SH-SY5Y (cell line): Measurements from ENCODE around the gene CPB2.

Experiments used
- GATA2 ChIP-seq: IDR thresholded peaks from 2 replicates; pipeline ENCODE4 v1.6.1; 2011; ENCODE audit warnings: mild to moderate bottlenecking, low read depth, low read length
- GATA3 ChIP-seq: IDR thresholded peaks from 2 replicates; pipeline ENCODE4 v1.6.1; 2011; ENCODE audit warnings: low read depth, mild to moderate bottlenecking, low read length, moderate library complexity

- TF ChIP-seq GATA3 (no peak), GATA2 (no peak)
These were observed 65.2 kb downstream of the CPB2 start for GRCh38 chr13:46039411-46040182.
